SK-N-SH (cell line): ENCODE data around the gene ZDHHC18.

Experiments used
- CTCF ChIP-seq: fragments of 200-600 bp; sonication (generic); IDR thresholded peaks from 2 replicates; pipeline ENCODE4 v1.6.1; 2017; ENCODE audit warnings: antibody characterized with exemption, mild to moderate bottlenecking, moderate library complexity
- ELF1 ChIP-seq: IDR thresholded peaks from 2 replicates; pipeline ENCODE4 v1.4.0; 2012
- RAD21 ChIP-seq: IDR thresholded peaks from 2 replicates; pipeline ENCODE4 v1.6.1; 2012; ENCODE audit warnings: mild to moderate bottlenecking, low read length
- TF ChIP-seq, protein P1 (sequence below): IDR thresholded peaks from 2 replicates; pipeline ENCODE4 v1.4.0; 2012; ENCODE audit warnings: low read depth

GRCh38 chr1:26811057-26811456, 15.4 kb upstream of the ZDHHC18 start:
- TF ChIP-seq CTCF, result no peak
- no peak for TF ChIP-seq ELF1
- TF ChIP-seq RAD21, result no peak
- TF ChIP-seq, protein P1, sequence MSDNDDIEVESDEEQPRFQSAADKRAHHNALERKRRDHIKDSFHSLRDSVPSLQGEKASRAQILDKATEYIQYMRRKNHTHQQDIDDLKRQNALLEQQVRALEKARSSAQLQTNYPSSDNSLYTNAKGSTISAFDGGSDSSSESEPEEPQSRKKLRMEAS, result no peak
